Motor neuron (in vitro differentiated cells): ENCODE data around the gene ZNF831. TPM values are rescaled to one million over a fixed set of nuclear protein-coding genes. Genes with fewer than 3 reads are reported as not detected.
A peak's percentile ranks its signal among the peaks of the same experiment; 100 is the strongest.

ENCODE experiments used
- ATAC-seq, 8 experiments: fragments of 200-7000 bp; cut with Tn5 transposase; replicated peaks in 6 of 8; 2 replicates each; pipeline ENCODE4 v1.8.0; 2021; ENCODE audit warnings: mild to moderate bottlenecking in 8 of 8, moderate library complexity in 8 of 8
- H3K27ac ChIP-seq, 2 donors: fragments of 250-450 bp; sonication (Bioruptor Pico); 2 replicates each; pipeline ENCODE4 v1.9.0; 2021; ENCODE audit warnings: antibody characterized with exemption in 2 of 2, mild to moderate bottlenecking in 2 of 2, moderate library complexity in 1 of 2
- H3K4me1 ChIP-seq, 2 donors: fragments of 250-450 bp; sonication (Bioruptor Pico); replicated peaks in 1 of 2; 2 replicates each; pipeline ENCODE4 v1.6.1; 2021; ENCODE audit warnings: antibody characterized with exemption in 2 of 2, mild to moderate bottlenecking in 2 of 2, moderate library complexity in 1 of 2
- H3K4me3 ChIP-seq, 5 donors: fragments of 250-450 bp; sonication (Bioruptor Pico); 2 replicates each; pipeline ENCODE4 v1.9.0; 2021; ENCODE audit warnings: antibody characterized with exemption in 5 of 5, mild to moderate bottlenecking in 5 of 5, moderate library complexity in 4 of 5
- WGBS, 10 experiments: fragments of 450-650 bp; shearing (Covaris generic); methylation state at CpG; one replicate each; pipeline ENCODE4 v1.0.0; 2022; 5-methylcytosine and 5-hydroxymethylcytosine counted together
- in situ Hi-C, 9 experiments: fragments of 400-800 bp; cut with MboI; loops; one replicate each; pipeline ENCODE4 v1.15.0; 2021; ENCODE audit warnings: low sequenced_read_pairs in 9 of 9, low pct_unique_long_range_greater_than_20kb in 2 of 9; ENCODE audit not compliant: unreplicated experiment in 9 of 9
- total RNA-seq, 8 experiments: library from RNA; unstranded; fragments of 300-600 nt; gene quantifications; 2 replicates each; pipeline versions ENCODE4 v1.2.3 to v1.2.4, GENCODE V29; 2022

ZNF831 gene
- total RNA-seq, 8 experiments from 2014 or later: 0.09 to 0.66 (median 0.12) TPM

- Histone ChIP-seq H3K27ac (no peak overlapping the region), H3K4me1 (peaks cover 0 to 11% of the 10 kb centered on the region in 2 donors), H3K4me3 (no peak overlapping the region)
- in situ Hi-C loops: no loop called here
- no peak for ATAC-seq
- WGBS, 10 experiments: 0 to 100% (median 53%) methylated on average over 1 to 3 of the region's 5 CpGs; no CpG with 5 or more reads in 4 of the 10 experiments
Observed at GRCh38 chr20:59145247-59145923, 18.2 kb upstream of the ZNF831 start.

DNA sequence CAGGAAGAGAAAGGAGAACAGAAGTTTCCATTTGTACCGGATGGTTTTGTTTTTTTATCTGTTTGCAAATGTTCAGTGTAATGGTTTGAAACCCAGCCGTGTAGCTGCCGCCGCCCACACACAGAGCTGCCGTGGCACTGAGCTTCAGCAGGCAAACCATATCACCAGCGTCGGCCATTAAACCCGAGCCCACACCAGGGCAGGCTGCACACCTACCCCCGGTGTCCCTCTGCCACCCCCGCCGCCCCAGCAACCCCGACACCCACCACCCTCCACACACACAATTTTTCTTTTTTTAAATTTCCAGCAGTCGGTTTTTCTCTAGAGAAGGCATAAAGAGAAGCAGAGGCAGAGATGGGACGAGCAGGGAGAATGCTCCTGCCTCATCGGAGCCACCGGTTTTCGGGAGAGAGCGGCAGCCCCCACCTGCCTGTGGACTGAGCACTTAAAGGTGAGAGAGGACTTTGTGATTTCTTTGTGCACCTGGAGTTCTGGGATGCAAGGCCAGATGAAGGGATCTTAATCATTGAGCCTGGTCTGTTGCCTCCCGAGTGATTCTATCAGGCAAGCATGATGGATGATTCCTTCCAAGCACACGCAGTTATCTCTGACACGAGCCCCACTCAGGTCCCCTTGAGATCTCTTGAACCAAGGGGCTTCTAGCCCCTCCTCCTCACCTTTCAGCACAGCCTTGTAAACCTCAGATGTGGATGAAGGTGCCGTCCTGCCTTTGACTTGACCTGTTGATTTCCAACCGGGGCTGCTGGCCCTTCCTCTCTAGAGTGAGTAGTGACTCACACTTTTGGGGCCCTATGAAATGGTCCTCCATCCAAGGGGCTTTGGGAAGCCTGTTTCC is 17.5 kb upstream of the ZNF831 start:
- Histone ChIP-seq H3K4me3 (no peak overlapping the region), H3K4me1 (peaks cover 0 to 11% of the 10 kb centered on the region in 2 donors), H3K27ac (no peak overlapping the region)
- no peak for ATAC-seq
- 0 to 100% (median 70%) methylated on average over 1 to 2 of the region's 23 CpGs; no CpG with 5 or more reads in 6 of the 10 experiments for WGBS, 10 experiments
- in situ Hi-C loops: no loop called here

GRCh38 chr20:59146780-59147565 is 16.6 kb upstream of the ZNF831 start:
- H3K4me3 ChIP-seq: no peak overlapping the region
- peaks cover 0 to 11% of the 10 kb centered on the region in 2 donors for H3K4me1 ChIP-seq
- peak overlapping the region in 1 of 2 donors; percentile 7 for H3K27ac ChIP-seq
- peak in 4 of 8 experiments; percentile 16 to 68 (median 34) for ATAC-seq
- in situ Hi-C loops: no loop called here
- 3 to 100% (median 68%) methylated on average over 1 to 8 of the region's 8 CpGs for WGBS, 10 experiments

DNA sequence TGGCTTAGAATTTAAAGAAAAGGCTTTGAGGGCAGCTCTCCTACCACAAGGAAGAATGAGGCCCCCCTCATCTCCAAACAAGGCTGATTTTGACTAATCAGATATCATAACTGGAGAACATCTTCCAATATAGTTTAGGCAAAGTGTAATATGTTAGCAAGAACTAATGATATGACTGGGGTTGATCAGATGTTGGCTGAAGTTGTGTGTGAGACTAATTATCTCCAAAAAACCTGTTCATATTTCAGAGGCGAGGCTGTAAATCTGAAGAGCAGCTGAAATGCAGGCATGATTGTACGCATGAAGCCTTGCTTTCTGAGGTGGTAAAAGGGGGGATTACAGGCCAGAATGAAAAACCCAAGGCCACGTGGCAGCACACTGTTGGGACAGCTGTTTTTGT is 16.0 kb upstream of the ZNF831 start:
- WGBS, 10 experiments: 25 to 83% (median 48%) methylated on average over 2 to 3 of the region's 3 CpGs; no CpG with 5 or more reads in 6 of the 10 experiments
- H3K27ac ChIP-seq: no peak overlapping the region
- in situ Hi-C loops: no loop called here
- no peak for ATAC-seq
- H3K4me3 ChIP-seq: no peak overlapping the region
- peaks cover 0 to 11% of the 10 kb centered on the region in 2 donors for H3K4me1 ChIP-seq

- no peak for ATAC-seq
- in situ Hi-C loops: no loop called here
- H3K4me1 ChIP-seq: peaks cover 0 to 11% of the 10 kb centered on the region in 2 donors
- no peak overlapping the region for H3K27ac ChIP-seq
- H3K4me3 ChIP-seq: no peak overlapping the region
- 10 to 100% (median 80%) methylated on average over 1 to 5 of the region's 9 CpGs; no CpG with 5 or more reads in 3 of the 10 experiments for WGBS, 10 experiments
Observed at GRCh38 chr20:59148701-59149493, 14.7 kb upstream of the ZNF831 start.

DNA sequence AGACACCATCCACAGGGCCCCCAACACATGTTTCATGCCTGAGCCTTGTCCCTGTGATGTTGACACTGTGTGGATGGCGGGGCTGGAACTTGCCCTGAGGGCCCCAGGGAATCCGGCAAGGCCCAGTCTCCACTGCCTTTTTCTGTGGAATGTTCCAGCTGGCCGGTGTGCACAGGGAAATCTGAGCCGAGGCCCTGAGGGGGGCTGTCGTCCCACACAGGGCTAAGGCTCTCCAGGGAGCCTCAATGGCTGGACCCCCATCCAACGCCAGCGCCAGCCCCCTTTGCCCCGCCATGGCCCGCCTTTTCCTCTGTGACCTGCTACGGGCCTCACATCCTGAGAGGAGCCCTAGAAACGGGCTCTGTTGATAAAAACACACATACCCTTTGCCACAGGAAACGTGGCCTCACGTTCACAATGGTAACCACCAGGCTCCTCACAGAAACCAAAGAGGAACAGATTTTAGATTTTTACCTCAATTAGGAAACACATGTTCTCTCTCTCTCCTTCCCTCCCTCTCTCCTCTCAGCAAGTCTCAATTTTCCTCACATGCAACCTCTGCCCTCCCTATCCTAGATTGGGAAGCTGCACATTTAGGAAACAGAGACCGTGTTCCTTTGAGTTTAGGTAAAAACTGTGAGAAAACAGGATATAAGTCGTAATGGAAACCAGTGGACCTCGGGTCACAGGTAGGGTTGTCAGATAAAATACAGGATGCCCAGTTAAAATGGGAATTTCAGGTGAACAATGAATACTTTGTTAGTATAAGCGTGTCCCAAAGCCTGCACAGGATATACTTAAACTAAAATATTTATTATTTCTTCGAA is 13.7 kb upstream of the ZNF831 start:
- Histone ChIP-seq H3K4me3 (no peak overlapping the region), H3K4me1 (peaks cover 0 to 11% of the 10 kb centered on the region in 2 donors), H3K27ac (no peak overlapping the region)
- ATAC-seq: peak in 1 of 8 experiments; percentile 31
- in situ Hi-C loops: no loop called here
- WGBS, 10 experiments: 6 to 93% (median 74%) methylated on average over 1 to 15 of the region's 18 CpGs; no CpG with 5 or more reads in 1 of the 10 experiments

GRCh38 chr20:59150821-59151251 is 12.8 kb upstream of the ZNF831 start:
- 80 to 97% (median 86%) methylated on average over 1 to 10 of the region's 13 CpGs; no CpG with 5 or more reads in 5 of the 10 experiments for WGBS, 10 experiments
- H3K27ac ChIP-seq: no peak overlapping the region
- in situ Hi-C loops: no loop called here
- ATAC-seq: no peak
- H3K4me3 ChIP-seq: no peak overlapping the region
- peaks cover 0 to 11% of the 10 kb centered on the region in 2 donors for H3K4me1 ChIP-seq

DNA sequence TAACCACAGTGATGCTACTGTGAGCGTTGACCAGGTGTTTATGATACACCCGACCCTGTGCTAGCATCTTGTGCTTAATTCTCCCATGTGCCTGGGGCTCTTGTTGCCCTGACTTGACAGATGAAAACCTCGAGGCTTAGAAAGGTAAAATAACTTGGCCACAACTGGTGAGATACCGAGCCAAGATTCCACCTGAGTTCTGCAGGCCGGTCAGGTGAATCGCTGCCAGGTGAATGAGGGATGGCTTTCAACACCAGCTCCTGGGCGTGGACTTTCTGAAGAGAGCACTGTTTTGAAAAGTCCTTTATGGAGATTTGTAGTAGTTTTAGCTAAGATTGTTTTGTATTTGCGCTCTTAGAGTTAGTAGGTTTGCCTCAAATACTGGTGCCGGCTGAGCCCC is 12.2 kb upstream of the ZNF831 start:
- Histone ChIP-seq H3K4me1 (peaks cover 0 to 11% of the 10 kb centered on the region in 2 donors), H3K4me3 (no peak overlapping the region), H3K27ac (no peak overlapping the region)
- WGBS, 10 experiments: 20 to 86% (median 84%) methylated on average over 3 to 9 of the region's 9 CpGs; no CpG with 5 or more reads in 3 of the 10 experiments
- no peak for ATAC-seq
- in situ Hi-C loops: no loop called here

DNA sequence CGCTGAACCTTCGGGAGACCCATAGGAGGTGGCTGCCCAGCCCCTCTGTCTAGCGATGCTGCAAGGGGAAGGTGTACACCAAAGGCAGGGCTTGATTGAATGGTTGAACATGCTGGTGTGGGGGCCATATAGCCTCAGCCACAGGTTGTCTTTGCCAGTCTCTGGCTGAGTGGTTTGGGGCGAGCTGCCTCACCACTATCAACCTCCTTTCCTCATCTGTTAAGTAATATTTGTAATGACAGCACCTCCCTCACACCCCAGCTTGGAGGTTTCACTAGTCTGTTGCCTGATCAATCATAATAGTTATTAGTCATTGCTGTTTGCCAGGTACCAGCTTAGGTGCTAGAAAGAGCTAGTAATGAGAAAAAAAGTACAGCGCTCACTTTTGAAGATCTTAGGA is 11.8 kb upstream of the ZNF831 start:
- Histone ChIP-seq H3K27ac (no peak overlapping the region), H3K4me3 (no peak overlapping the region), H3K4me1 (peaks cover 0 to 7% of the 10 kb centered on the region in 2 donors)
- WGBS, 10 experiments: 0 to 100% (median 89%) methylated on average over 1 to 5 of the region's 5 CpGs; no CpG with 5 or more reads in 3 of the 10 experiments
- ATAC-seq: no peak
- in situ Hi-C loops: no loop called here

GRCh38 chr20:59152559-59153354 is 10.9 kb upstream of the ZNF831 start:
- no peak overlapping the region for H3K4me3 ChIP-seq
- no peaks in the 10 kb centered on the region for H3K4me1 ChIP-seq
- in situ Hi-C loops: no loop called here
- H3K27ac ChIP-seq: no peak overlapping the region
- ATAC-seq: no peak
- WGBS, 10 experiments: 0 to 100% (median 58%) methylated on average over 1 to 6 of the region's 8 CpGs; no CpG with 5 or more reads in 2 of the 10 experiments

DNA sequence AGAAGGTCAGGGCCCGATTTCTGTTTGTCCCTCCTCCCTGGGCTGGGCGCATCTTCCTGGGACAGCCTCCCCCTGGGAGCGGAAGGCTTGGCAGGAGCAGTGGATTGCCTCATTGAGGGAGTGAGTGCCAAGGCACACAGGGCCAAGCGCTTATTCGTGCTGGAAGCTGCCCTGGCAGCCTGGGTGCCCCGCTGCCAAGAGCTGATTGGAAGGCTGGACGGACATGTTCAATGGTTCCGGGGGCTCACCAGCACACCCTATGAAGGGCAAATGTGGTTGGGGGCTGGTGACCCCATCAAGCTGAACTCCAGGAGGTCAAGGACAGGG is 10.3 kb upstream of the ZNF831 start:
- no peaks in the 10 kb centered on the region for H3K4me1 ChIP-seq
- ATAC-seq: no peak
- no peak overlapping the region for H3K27ac ChIP-seq
- 0 to 91% (median 40%) methylated on average over 1 to 6 of the region's 8 CpGs; no CpG with 5 or more reads in 6 of the 10 experiments for WGBS, 10 experiments
- no peak overlapping the region for H3K4me3 ChIP-seq
- in situ Hi-C loops: no loop called here
